GM10266 (cell line): Measurements from ENCODE around the gene BTG4.

ENCODE experiments used
- DNase-seq: peaks from one replicate; pipeline ENCODE4 v3.0.0; 2012; ENCODE audit errors: extremely low spot score
- TF ChIP-seq, protein P1 (sequence below): IDR thresholded peaks from 2 replicates; pipeline ENCODE4 v1.5.1; 2012; ENCODE audit warnings: mild to moderate bottlenecking, low read depth; ENCODE audit not compliant: control insufficient read depth, insufficient read depth; ENCODE audit errors: missing control alignments

The BTG4 gene

DNA sequence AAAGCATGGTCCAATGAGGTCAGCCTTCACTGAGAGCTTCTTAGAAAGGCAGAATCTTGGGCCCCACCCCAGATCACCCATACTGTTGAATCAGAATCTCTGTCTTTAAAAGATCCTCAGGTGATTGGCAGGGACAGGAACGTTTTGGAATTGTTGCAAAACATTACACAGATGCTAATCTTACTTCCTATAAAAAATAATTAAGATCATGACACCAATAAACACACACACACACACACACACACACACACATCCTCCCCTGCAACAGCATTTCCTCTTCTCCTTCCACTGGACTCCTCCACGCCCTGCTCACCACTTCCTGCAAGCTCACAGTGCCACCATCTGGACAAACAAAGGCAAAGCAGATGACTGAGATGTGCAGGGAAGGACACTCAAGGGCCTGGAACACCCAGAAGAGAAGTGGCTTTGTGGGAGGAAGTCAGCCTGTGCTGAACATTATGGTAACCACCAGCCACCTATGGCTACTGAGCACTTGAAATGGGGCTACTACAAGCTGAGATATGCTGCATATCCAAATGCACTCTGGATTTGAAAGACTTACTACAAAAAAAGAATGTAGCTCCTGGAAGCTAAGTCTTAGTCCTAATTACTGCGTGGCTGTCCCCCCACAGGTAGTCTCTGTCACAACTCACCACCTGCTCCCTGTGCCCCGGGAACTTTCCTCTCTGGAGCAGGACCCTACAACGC, 65.6 kb downstream of the BTG4 start:
- TF ChIP-seq, protein P1, sequence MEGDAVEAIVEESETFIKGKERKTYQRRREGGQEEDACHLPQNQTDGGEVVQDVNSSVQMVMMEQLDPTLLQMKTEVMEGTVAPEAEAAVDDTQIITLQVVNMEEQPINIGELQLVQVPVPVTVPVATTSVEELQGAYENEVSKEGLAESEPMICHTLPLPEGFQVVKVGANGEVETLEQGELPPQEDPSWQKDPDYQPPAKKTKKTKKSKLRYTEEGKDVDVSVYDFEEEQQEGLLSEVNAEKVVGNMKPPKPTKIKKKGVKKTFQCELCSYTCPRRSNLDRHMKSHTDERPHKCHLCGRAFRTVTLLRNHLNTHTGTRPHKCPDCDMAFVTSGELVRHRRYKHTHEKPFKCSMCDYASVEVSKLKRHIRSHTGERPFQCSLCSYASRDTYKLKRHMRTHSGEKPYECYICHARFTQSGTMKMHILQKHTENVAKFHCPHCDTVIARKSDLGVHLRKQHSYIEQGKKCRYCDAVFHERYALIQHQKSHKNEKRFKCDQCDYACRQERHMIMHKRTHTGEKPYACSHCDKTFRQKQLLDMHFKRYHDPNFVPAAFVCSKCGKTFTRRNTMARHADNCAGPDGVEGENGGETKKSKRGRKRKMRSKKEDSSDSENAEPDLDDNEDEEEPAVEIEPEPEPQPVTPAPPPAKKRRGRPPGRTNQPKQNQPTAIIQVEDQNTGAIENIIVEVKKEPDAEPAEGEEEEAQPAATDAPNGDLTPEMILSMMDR, result peak; percentile 99

DNA sequence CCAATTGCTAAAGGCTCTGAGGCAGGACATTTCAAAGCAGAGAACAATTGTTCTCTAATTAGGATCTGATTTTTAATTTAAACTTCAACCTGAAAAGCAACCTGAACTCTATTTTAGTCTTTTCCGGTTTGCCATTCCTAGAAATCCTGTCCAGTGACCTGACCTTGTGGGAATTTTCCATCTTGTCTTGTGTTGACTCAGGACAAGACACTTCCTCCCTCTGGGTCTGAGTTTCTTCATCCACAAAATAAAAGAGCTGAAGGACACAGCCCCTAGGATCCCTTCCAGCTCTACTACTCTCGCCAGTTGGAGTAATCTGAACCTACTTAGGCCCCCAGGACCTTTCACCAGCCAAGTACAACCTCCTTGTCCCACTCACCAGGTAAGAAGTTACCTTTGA, 66.6 kb downstream of the BTG4 start:
- DNase-seq, result no peak
- TF ChIP-seq, protein P1, result no peak

More for the DNA sequence above, 65.6 kb downstream of the BTG4 start:
- DNase-seq, result peak; percentile 90
